ENCODE data around the gene CELF1. TPM values are rescaled to one million over a fixed set of nuclear protein-coding genes. Genes with fewer than 3 reads are reported as not detected.
A peak's percentile ranks its signal among the peaks of the same experiment; 100 is the strongest.

The CELF1 gene
- total RNA-seq, 1 donor from 2014 or later: 88.6 TPM

GRCh38 chr11:47470671-47471070, 82.3 kb downstream of the CELF1 start:
- Histone ChIP-seq H3K27me3 (ENCODE audit: low read depth) (no peaks in the 10 kb centered on the region), H3K36me3 (peaks cover 66% of the 10 kb centered on the region), H3K27ac (replicated peaks) (no peak overlapping the region), H3K4me1 (peaks cover 38% of the 10 kb centered on the region), H3K9me3 (replicated peaks) (no peaks in the 10 kb centered on the region), H3K4me3 (no peak overlapping the region)
- DNase-seq: no peak
- no peak for TF ChIP-seq CTCF (IDR thresholded peaks at IDR 0.05; ENCODE audit: borderline replicate concordance)
- intact Hi-C loops (cut with micrococcal nuclease): no loop called here

GRCh38 chr11:47469361-47470179, 83.4 kb downstream of the CELF1 start:
- Histone ChIP-seq H3K4me3 (no peak overlapping the region), H3K27ac (replicated peaks) (peak overlapping the region; percentile 28), H3K4me1 (peaks cover 49% of the 10 kb centered on the region), H3K9me3 (replicated peaks) (no peaks in the 10 kb centered on the region), H3K27me3 (ENCODE audit: low read depth) (no peaks in the 10 kb centered on the region), H3K36me3 (peaks cover 55% of the 10 kb centered on the region)
- intact Hi-C loops (cut with micrococcal nuclease): loop anchor here (10.0 kb wide), 1 partner anchor 145 kb away; no protein-coding TSS in a partner anchor
- no peak for DNase-seq
- TF ChIP-seq CTCF (IDR thresholded peaks at IDR 0.05; ENCODE audit: borderline replicate concordance): no peak

GRCh38 chr11:47468598-47469214, 84.2 kb downstream of the CELF1 start:
- peak overlapping the region; percentile 76 for H3K27ac ChIP-seq (replicated peaks)

GRCh38 chr11:47467357-47467756, 85.6 kb downstream of the CELF1 start:
- H3K9me3 ChIP-seq (replicated peaks): no peaks in the 10 kb centered on the region
- DNase-seq: no peak
- peaks cover 33% of the 10 kb centered on the region for H3K36me3 ChIP-seq
- peaks cover 53% of the 10 kb centered on the region for H3K4me1 ChIP-seq
- no peak overlapping the region for H3K4me3 ChIP-seq
- no peak for TF ChIP-seq CTCF (IDR thresholded peaks at IDR 0.05; ENCODE audit: borderline replicate concordance)
- H3K27me3 ChIP-seq (ENCODE audit: low read depth): no peaks in the 10 kb centered on the region
- H3K27ac ChIP-seq (replicated peaks): peak overlapping the region; percentile 76
- intact Hi-C loops (cut with micrococcal nuclease): loop anchor here (10.0 kb wide), 1 partner anchor 147 kb away; no protein-coding TSS in a partner anchor

More at GRCh38 chr11:47468598-47469214, 84.2 kb downstream of the CELF1 start:
- peaks cover 53% of the 10 kb centered on the region for H3K4me1 ChIP-seq
- TF ChIP-seq CTCF (IDR thresholded peaks at IDR 0.05; ENCODE audit: borderline replicate concordance): no peak
- H3K4me3 ChIP-seq: no peak overlapping the region
- DNase-seq: no peak
- intact Hi-C loops (cut with micrococcal nuclease): loop anchor here (10.0 kb wide), 1 partner anchor 146 kb away; no protein-coding TSS in a partner anchor
- no peaks in the 10 kb centered on the region for H3K9me3 ChIP-seq (replicated peaks)
- peaks cover 46% of the 10 kb centered on the region for H3K36me3 ChIP-seq
- no peaks in the 10 kb centered on the region for H3K27me3 ChIP-seq (ENCODE audit: low read depth)

GRCh38 chr11:47466701-47467250, 86.2 kb downstream of the CELF1 start:
- DNase-seq: peak; percentile 23
- H3K27ac ChIP-seq (replicated peaks): peak overlapping the region; percentile 76
- no peak for TF ChIP-seq CTCF (IDR thresholded peaks at IDR 0.05; ENCODE audit: borderline replicate concordance)
- H3K27me3 ChIP-seq (ENCODE audit: low read depth): no peaks in the 10 kb centered on the region
- H3K4me1 ChIP-seq: peaks cover 53% of the 10 kb centered on the region
- intact Hi-C loops (cut with micrococcal nuclease): loop anchor here (10.0 kb wide), 1 partner anchor 148 kb away; no protein-coding TSS in a partner anchor
- H3K9me3 ChIP-seq (replicated peaks): no peaks in the 10 kb centered on the region
- peak overlapping the region; percentile 37 for H3K4me3 ChIP-seq
- H3K36me3 ChIP-seq: peaks cover 27% of the 10 kb centered on the region
